HG03039 (cell line): ENCODE measurements around the gene CYFIP2.
"Not testable (repeated sequence)": the region's sequence is repeated elsewhere in the genome, so short reads cannot be mapped to it uniquely, and the experiment has no call there.

Experiments used
- ATAC-seq: cut with Tn5 transposase; IDR thresholded peaks from one replicate; pipeline ENCODE4 v1.9.1; 2021; ENCODE audit warnings: mild to moderate bottlenecking, moderate library complexity; ENCODE audit not compliant: unreplicated experiment

CYFIP2 gene

GRCh38 chr5:157384971-157385709 is 119.2 kb downstream of the CYFIP2 start:
- no peak for ATAC-seq

- no peak for ATAC-seq
Observed at GRCh38 chr5:157387041-157387563, 121.2 kb downstream of the CYFIP2 start.

- ATAC-seq, result no peak
Observed at GRCh38 chr5:157387683-157388093, 121.8 kb downstream of the CYFIP2 start.

GRCh38 chr5:157388111-157388710 is 122.3 kb downstream of the CYFIP2 start:
- no peak for ATAC-seq

- no peak for ATAC-seq
Observed at GRCh38 chr5:157389103-157389502, 123.2 kb downstream of the CYFIP2 start.

GRCh38 chr5:157390133-157390532 is 124.2 kb downstream of the CYFIP2 start:
- ATAC-seq, result no peak

- ATAC-seq, result no peak
Observed at GRCh38 chr5:157390551-157391297, 124.8 kb downstream of the CYFIP2 start.

- no peak for ATAC-seq
Observed at GRCh38 chr5:157398305-157398704, 132.4 kb downstream of the CYFIP2 start.

- ATAC-seq, result no peak
Observed at GRCh38 chr5:157400741-157401495, 135.0 kb downstream of the CYFIP2 start.

- no peak for ATAC-seq
Observed at GRCh38 chr5:157415838-157416237, 149.9 kb downstream of the CYFIP2 start.

- not testable (repeated sequence) for ATAC-seq
Observed at GRCh38 chr5:157419521-157419920, 153.6 kb downstream of the CYFIP2 start.

GRCh38 chr5:157429920-157430319 is 164.0 kb downstream of the CYFIP2 start:
- not testable (repeated sequence) for ATAC-seq

- no peak for ATAC-seq
Observed at GRCh38 chr5:157431544-157432200, 165.7 kb downstream of the CYFIP2 start.

- ATAC-seq, result no peak
Observed at GRCh38 chr5:157434096-157434495, 168.2 kb downstream of the CYFIP2 start.

- no peak for ATAC-seq
Observed at GRCh38 chr5:157443041-157443549, 177.2 kb downstream of the CYFIP2 start.

- no peak for ATAC-seq
Observed at GRCh38 chr5:157444224-157444623, 178.3 kb downstream of the CYFIP2 start.
